Prostate gland (tissue), 2 donors: Measurements from ENCODE around the gene PLXNB2. TPM values are rescaled to one million over a fixed set of nuclear protein-coding genes. Genes with fewer than 3 reads are reported as not detected.

ENCODE experiments used
- DNase-seq: peaks from one replicate; pipeline ENCODE4 v3.0.0-alpha.2; 2019; ENCODE audit warnings: low spot score
- H3K27ac ChIP-seq, 2 donors: fragments of 200-600 bp; sonication (generic); 2 replicates each; pipeline ENCODE4 v1.5.1; 2017 to 2019
- H3K27me3 ChIP-seq: fragments of 200-600 bp; sonication (generic); replicated peaks from 2 replicates; pipeline ENCODE4 v1.5.1; 2019; ENCODE audit not compliant: insufficient read depth
- H3K36me3 ChIP-seq, 2 donors: fragments of 200-600 bp; sonication (generic); 1 replicate in 1 of 2; 2 replicates in 1 of 2; pipeline versions ENCODE4 v1.5.1 to v1.8.1; 2017 to 2019
- H3K4me1 ChIP-seq: fragments of 200-600 bp; sonication (generic); replicated peaks from 2 replicates; pipeline ENCODE4 v1.5.1; 2019
- H3K4me3 ChIP-seq, 2 donors: fragments of 200-600 bp; sonication (generic); 2 replicates each; pipeline ENCODE4 v1.5.1; 2017 to 2019
- H3K9me3 ChIP-seq: fragments of 200-600 bp; sonication (generic); 2 replicates; pipeline ENCODE4 v1.5.1; 2017
- CTCF ChIP-seq, 4 experiments: fragments of 200-600 bp in 2 of 4; fragments of 450-650 bp in 2 of 4; sonication (generic) in 2 of 4; IDR thresholded peaks; 1 replicate in 3 of 4; 2 replicates in 1 of 4; pipeline ENCODE4 v1.5.1; 2016 to 2019; ENCODE audit warnings: antibody characterized with exemption in 4 of 4, mild to moderate bottlenecking in 2 of 4, moderate library complexity in 2 of 4
- POLR2A ChIP-seq: fragments of 450-650 bp; IDR thresholded peaks from one replicate; pipeline ENCODE4 v1.6.1; 2016; ENCODE audit warnings: antibody characterized with exemption, mild to moderate bottlenecking
- POLR2AphosphoS5 ChIP-seq: sonication (generic); formaldehyde crosslinking; IDR thresholded peaks from one replicate; pipeline ENCODE4 v1.6.1; 2017; ENCODE audit warnings: antibody characterized with exemption
- WGBS: methylation state at CpG from one replicate; pipeline ENCODE4 v1.1.5; 2018; 5-methylcytosine and 5-hydroxymethylcytosine counted together
- intact Hi-C: fragments of 100-400 bp; cut with DNase I; formaldehyde crosslinking; loops from one replicate; pipeline ENCODE4 v1.14.2; 2022
- total RNA-seq, 2 donors: library from RNA; depleted of rRNA; stranded (reverse); fragments of >200 nt; gene quantifications; one replicate each; pipeline ENCODE4 v1.1.0, GENCODE V29; 2016

The PLXNB2 gene
- total RNA-seq, 2 donors from 2014 or later, result 259 to 309 TPM

GRCh38 chr22:50341977-50342650 is 34.7 kb upstream of the PLXNB2 start:
- peak; percentile 85 for DNase-seq
- Histone ChIP-seq H3K4me3 (peak overlapping the region; percentile 92 to 99), H3K4me1 (no peaks in the 10 kb centered on the region), H3K9me3 (no peaks in the 10 kb centered on the region), H3K36me3 (no peaks in the 10 kb centered on the region), H3K27me3 (no peaks in the 10 kb centered on the region), H3K27ac (peak overlapping the region; percentile 76 to 82)
- intact Hi-C loops, result loop anchor here (2.0 kb wide), 2 partner anchors 67 to 89 kb away; no protein-coding TSS in a partner anchor
- TF ChIP-seq POLR2A (no peak), CTCF (IDR thresholded peaks at IDR 0.05) (peak; percentile 90 to 97 (median 94)), POLR2AphosphoS5 (peak; percentile 50)
- 12% methylated on average over 26 of the region's 26 CpGs for WGBS

GRCh38 chr22:50339945-50340879 is 32.8 kb upstream of the PLXNB2 start:
- no peaks in the 10 kb centered on the region for H3K36me3 ChIP-seq
- H3K9me3 ChIP-seq, result no peaks in the 10 kb centered on the region
- DNase-seq, result no peak
- TF ChIP-seq CTCF (IDR thresholded peaks at IDR 0.05) (no peak), POLR2AphosphoS5 (no peak), POLR2A (no peak)
- no peak overlapping the region for H3K27ac ChIP-seq
- 81% methylated on average over 12 of the region's 12 CpGs for WGBS
- no peaks in the 10 kb centered on the region for H3K27me3 ChIP-seq
- H3K4me3 ChIP-seq, result no peak overlapping the region
- no peaks in the 10 kb centered on the region for H3K4me1 ChIP-seq
- intact Hi-C loops, result loop anchor here (2.0 kb wide), 1 partner anchor 65 kb away; no protein-coding TSS in a partner anchor

GRCh38 chr22:50338860-50339462 is 31.5 kb upstream of the PLXNB2 start:
- Histone ChIP-seq H3K4me1 (no peaks in the 10 kb centered on the region), H3K9me3 (no peaks in the 10 kb centered on the region), H3K27me3 (no peaks in the 10 kb centered on the region), H3K27ac (no peak overlapping the region), H3K36me3 (no peaks in the 10 kb centered on the region), H3K4me3 (no peak overlapping the region)
- DNase-seq, result no peak
- 93% methylated on average over 4 of the region's 4 CpGs for WGBS
- no peak for TF ChIP-seq POLR2A
- TF ChIP-seq POLR2AphosphoS5, result no peak
- TF ChIP-seq CTCF (IDR thresholded peaks at IDR 0.05), result no peak
- intact Hi-C loops, result no loop called here

- TF ChIP-seq POLR2A, result no peak
- no peak for TF ChIP-seq CTCF (IDR thresholded peaks at IDR 0.05)
- TF ChIP-seq POLR2AphosphoS5, result no peak
- no peaks in the 10 kb centered on the region for H3K9me3 ChIP-seq
- no peaks in the 10 kb centered on the region for H3K36me3 ChIP-seq
- H3K4me1 ChIP-seq, result no peaks in the 10 kb centered on the region
- intact Hi-C loops, result no loop called here
- no peak overlapping the region for H3K27ac ChIP-seq
- 96% methylated on average over 5 of the region's 5 CpGs for WGBS
- no peak overlapping the region for H3K4me3 ChIP-seq
- H3K27me3 ChIP-seq, result no peaks in the 10 kb centered on the region
- no peak for DNase-seq
These were observed 30.7 kb upstream of the PLXNB2 start for GRCh38 chr22:50338042-50338573.
